GM12874 (cell line): ENCODE data around the gene TET2.

Source experiments
- CTCF ChIP-seq: IDR thresholded peaks from 2 replicates; pipeline ENCODE4 v1.5.1; 2011; ENCODE audit warnings: low read depth, mild to moderate bottlenecking, control low read depth, low read length, moderate library complexity; ENCODE audit not compliant: insufficient read depth

The TET2 gene

GRCh38 chr4:105146276-105147015 lies at the start of gene TET2:
TSS of gene TET2 (plus strand) at chr4:105146876. CDS start at chr4:105233943, 87,067 bp downstream.
- TF ChIP-seq CTCF: no peak

GRCh38 chr4:105102016-105102415 lies 44.7 kb upstream of the TET2 start:
- no peak for TF ChIP-seq CTCF

GRCh38 chr4:105106426-105106825 lies 40.2 kb upstream of the TET2 start:
- TF ChIP-seq CTCF: no peak

GRCh38 chr4:105107095-105107856 lies 39.4 kb upstream of the TET2 start:
- TF ChIP-seq CTCF: no peak

GRCh38 chr4:105108971-105109370 lies 37.7 kb upstream of the TET2 start:
- TF ChIP-seq CTCF: no peak

GRCh38 chr4:105112274-105112673 lies 34.4 kb upstream of the TET2 start:
- TF ChIP-seq CTCF: no peak

GRCh38 chr4:105113800-105114199 lies 32.9 kb upstream of the TET2 start:
- no peak for TF ChIP-seq CTCF
